ENCODE data around the gene PASK.
"Not testable (repeated sequence)": the region's sequence is repeated elsewhere in the genome, so short reads cannot be mapped to it uniquely, and the experiment has no call there.

The PASK gene

DNA sequence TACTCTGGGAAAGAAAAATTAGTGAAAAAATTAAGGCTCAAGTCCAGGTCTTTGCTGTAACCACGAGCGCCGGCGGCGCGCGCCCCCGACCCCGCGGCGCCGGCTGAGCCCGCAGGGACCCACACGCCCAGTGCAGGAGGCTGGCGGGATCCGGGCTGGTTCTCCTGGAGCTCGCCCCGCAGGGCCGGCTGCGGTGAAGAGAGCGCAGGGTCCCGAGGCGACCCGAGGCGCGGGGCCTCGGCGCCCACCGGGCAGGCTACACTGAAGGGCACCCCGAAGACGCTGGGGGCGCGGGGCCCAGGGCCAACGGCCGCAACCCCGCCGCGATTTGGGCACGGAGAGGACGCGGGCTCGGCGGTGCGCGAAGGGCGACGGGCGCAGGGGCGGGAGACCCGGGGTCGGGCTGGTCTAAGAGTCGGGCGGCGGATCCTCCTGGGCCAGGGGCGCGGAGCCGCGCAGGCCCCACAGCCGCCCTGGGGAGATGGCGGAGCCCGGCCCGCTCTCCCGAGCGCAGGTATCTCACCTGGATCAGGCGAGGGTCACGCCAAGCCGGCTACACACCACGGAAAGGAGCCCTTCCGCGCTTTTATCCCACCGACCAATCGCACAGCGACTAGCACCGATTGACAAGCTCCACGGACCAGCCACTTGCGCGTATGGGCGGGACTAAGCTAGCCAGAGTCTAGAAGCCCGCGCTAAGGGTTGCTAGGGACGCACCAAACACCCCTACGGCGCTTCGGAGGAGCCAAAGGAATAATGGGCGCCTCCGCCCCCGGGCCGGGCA is at the start of gene PASK:
Gene PASK (minus strand): TSS at position 582 of the 784 bp plus-strand sequence. CDS start 6,440 bp downstream, outside the sequence.
- DNase-seq: peak; percentile 89

- DNase-seq: no peak
Observed at GRCh38 chr2:241198381-241199279, 49.4 kb upstream of the PASK start.

DNA sequence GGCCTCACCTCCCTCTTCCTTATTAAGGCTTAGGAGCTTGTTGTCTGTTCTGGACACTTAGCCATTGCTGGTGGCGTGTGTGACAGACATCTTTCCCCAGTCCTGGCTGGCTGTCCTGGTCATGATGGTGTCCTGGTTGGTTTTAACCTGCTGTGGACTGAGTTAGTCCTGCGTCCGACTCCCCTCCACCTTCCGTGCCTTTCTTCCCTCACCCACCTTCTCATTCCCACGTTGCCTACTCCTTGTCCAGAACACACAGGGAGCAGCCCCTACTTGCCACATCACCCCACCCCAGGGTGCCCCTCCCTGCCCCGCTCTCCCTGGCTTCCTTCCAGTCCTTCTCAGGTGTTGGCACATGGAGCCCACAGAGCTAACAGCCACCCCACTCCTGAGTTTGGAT is 48.7 kb upstream of the PASK start:
- DNase-seq: no peak

- DNase-seq: not testable (repeated sequence)
Observed at GRCh38 chr2:241197246-241197645, 48.0 kb upstream of the PASK start.

DNA sequence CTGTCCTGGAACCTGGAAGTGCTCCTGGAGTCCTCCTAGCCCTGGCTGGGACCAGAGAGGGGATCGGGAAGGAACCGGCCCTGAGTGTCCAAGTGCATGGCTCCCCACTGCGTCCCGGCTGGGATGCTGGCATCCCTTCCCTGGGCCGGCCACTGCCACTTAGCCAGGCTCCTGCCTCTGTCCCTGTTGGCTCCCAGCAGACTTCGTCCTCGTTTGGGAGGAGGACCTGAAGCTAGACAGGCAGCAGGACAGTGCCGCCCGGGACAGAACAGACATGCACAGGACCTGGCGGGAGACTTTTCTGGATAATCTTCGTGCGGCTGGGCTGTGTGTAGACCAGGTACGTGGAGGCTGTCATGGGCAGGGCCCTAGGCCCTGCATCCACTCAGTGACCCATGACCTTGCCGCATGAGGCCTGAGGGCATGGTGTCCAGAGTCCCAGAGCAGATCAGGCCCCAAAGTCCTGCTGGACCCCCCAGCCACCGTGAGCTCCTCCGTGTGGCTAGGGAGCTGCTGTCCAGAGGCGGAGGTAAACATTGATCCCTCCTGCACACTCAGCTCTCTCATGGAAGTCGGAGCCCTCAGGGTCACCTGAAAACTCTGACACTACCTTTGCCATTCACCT is 46.3 kb upstream of the PASK start:
- DNase-seq: no peak

DNA sequence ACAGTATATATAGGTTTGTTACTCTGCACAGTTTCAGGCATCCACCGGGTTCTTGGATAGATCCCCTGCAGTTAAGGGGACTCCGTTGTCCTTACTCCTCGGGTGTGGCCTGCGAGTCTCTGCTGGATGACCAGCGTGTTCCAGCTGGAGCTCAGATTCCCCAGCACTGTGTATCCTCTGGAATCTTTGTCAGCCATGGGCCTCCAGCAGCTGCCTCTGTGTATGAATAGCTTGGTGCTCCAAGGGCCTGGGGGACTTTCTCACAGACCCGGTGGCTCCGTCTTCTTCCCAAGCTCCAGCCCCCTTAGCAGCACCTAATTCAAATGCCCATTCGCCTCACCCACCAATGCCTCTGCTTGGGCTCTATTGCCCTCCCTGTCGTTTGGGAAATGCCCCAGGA is 45.5 kb upstream of the PASK start:
- no peak for DNase-seq

- DNase-seq: no peak
Observed at GRCh38 chr2:241193271-241193670, 44.0 kb upstream of the PASK start.

GRCh38 chr2:241191081-241191480 is 41.8 kb upstream of the PASK start:
- no peak for DNase-seq

GRCh38 chr2:241190291-241190981 is 41.2 kb upstream of the PASK start:
- DNase-seq: no peak

GRCh38 chr2:241189856-241190201 is 40.6 kb upstream of the PASK start:
- DNase-seq: no peak

GRCh38 chr2:241189093-241189855 is 40.0 kb upstream of the PASK start:
- DNase-seq: no peak

- DNase-seq: no peak
Observed at GRCh38 chr2:241188361-241189092, 39.3 kb upstream of the PASK start, which contains the start of gene ANO7. Gene ANO7 (plus strand): TSS chr2:241188677. CDS start chr2:241190064, 1,387 bp downstream.

GRCh38 chr2:241187918-241188234 is 38.6 kb upstream of the PASK start:
- no peak for DNase-seq

- DNase-seq: no peak
Observed at GRCh38 chr2:241187101-241187917, 38.0 kb upstream of the PASK start.

DNA sequence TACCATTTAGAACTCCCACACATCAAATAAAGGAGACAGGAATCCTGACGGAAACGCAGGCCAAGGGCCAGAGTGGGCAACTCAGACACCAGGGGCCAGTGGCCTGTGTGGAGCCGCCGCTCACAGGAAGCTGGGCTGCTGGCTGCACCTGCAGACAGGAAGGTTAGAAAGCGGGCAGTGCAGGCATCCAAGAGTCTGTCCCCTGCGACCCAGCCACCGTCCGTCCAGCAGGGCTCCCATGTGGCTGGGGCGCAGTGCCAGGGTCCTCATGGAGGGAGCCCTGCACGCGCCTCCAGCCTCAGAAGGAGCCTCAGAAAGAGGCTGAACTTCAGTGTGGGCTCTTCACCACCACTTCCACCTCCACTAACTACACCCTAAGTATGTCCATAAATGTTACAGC is 36.7 kb upstream of the PASK start:
- DNase-seq: no peak

- no peak for DNase-seq
Observed at GRCh38 chr2:241184901-241185300, 35.6 kb upstream of the PASK start.

DNA sequence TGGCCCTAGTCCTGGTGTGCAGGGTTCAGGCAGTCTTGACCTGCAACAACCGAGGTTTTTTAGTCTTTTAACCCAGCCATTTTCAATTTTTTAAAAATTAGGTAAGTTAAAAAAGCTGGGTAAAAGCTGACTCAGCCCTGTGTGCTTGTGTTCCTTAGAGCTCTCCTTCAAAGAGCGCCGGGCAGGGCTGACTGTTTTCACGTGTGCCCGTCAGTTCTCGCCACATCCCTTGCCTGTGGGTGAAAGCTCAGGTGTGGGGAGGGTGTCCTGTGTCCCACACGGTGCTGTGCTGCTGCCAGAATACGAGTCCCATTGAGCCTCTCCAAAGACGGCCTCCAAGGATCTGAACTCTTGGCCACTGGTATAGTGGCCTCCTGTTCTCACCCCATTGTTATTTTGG is 33.9 kb upstream of the PASK start:
- DNase-seq: no peak

DNA sequence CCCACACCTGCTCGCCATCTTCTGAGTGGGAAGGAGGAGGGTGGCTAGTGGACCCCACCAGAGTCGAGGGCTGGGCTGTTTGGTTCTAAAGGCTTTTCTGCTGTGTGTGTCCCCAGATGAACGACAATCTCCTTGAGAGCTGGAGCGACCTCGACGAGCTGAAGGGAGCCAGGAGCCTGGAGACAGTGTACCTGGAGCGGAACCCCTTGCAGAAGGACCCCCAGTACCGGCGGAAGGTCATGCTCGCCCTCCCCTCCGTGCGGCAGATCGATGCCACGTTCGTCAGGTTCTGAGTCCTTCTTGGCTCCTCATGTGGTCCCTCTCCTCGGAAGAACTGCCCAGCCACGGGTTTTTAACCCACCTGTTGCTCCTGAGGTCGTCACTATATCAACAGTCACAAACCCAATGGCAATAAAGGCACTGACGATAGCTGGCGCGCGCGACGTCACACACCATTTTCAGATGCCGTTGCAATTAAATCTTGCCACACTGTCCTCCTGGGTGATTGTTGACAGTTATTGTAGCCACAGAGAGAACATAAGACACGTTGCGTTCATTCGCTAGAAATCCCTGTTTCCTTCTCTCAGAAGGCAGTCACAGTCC is 33.4 kb upstream of the PASK start:
- no peak for DNase-seq

- DNase-seq: no peak
Observed at GRCh38 chr2:241182126-241182525, 32.9 kb upstream of the PASK start.

GRCh38 chr2:241180495-241180894 is 31.2 kb upstream of the PASK start:
- no peak for DNase-seq
